K562 (cell line): Measurements from ENCODE around the gene PCDHGA5.

Source experiments
- CEBPB ChIP-seq: fragments of 450-650 bp; IDR thresholded peaks from 2 replicates; pipeline ENCODE4 v1.6.1; 2016; ENCODE audit warnings: missing genetic modification characterization, missing compliant biosample characterization
- CTCF ChIP-seq, 3 experiments: IDR thresholded peaks in 2 of 3; conservative IDR thresholded peaks in 1 of 3; 2 replicates each; pipeline ENCODE4 v1.5.1; 2011 to 2012; ENCODE audit warnings: low read length in 3 of 3, mild to moderate bottlenecking in 3 of 3, control low read depth in 2 of 3, improper control_type of control experiment in 1 of 3, inconsistent platforms in 1 of 3, low read depth in 1 of 3, mixed read lengths in 1 of 3, moderate library complexity in 1 of 3; ENCODE audit not compliant: insufficient read depth in 2 of 3
- GATA2 ChIP-seq: sonication (generic); formaldehyde crosslinking; IDR thresholded peaks from 2 replicates; pipeline ENCODE4 v1.4.0; 2020; ENCODE audit warnings: mild to moderate bottlenecking, missing genetic modification reagents
- KAT7 ChIP-seq: sonication (generic); formaldehyde crosslinking; IDR thresholded peaks from 2 replicates; pipeline ENCODE4 v1.8.0; 2022; ENCODE audit warnings: missing genetic modification reagents, mild to moderate bottlenecking, borderline replicate concordance
- KDM5B ChIP-seq: fragments of 200-600 bp; sonication (generic); IDR thresholded peaks from 2 replicates; pipeline ENCODE4 v1.6.1; 2012; ENCODE audit warnings: low read depth, mild to moderate bottlenecking, moderate library complexity, low read length, control low read depth, inconsistent platforms; ENCODE audit not compliant: insufficient replicate concordance
- MTF1 ChIP-seq: fragments of 250-450 bp; sonication (Bioruptor Pico); IDR thresholded peaks from 2 replicates; pipeline ENCODE4 v1.9.0; 2021; ENCODE audit warnings: moderate library complexity, mild to moderate bottlenecking, inconsistent platforms, borderline replicate concordance
- NEUROD1 ChIP-seq: fragments of 150-350 bp; IDR thresholded peaks from 2 replicates; pipeline ENCODE4 v1.6.1; 2014; ENCODE audit warnings: borderline replicate concordance, low read length, low read depth; ENCODE audit not compliant: partially characterized antibody
- U2AF1 ChIP-seq: fragments of 200-400 bp; formaldehyde crosslinking; optimal IDR thresholded peaks from 2 replicates; pipeline ENCODE3; 2017; ENCODE audit warnings: mild to moderate bottlenecking, low read depth, low read length, moderate library complexity
- ZBTB33 ChIP-seq: sonication (generic); formaldehyde crosslinking; IDR thresholded peaks from 2 replicates; pipeline ENCODE4 v1.8.1; 2023; ENCODE audit warnings: mild to moderate bottlenecking, missing genetic modification reagents
- ZBTB8A ChIP-seq: fragments of 450-650 bp; IDR thresholded peaks from 2 replicates; pipeline ENCODE4 v1.6.1; 2018; ENCODE audit warnings: mild to moderate bottlenecking, moderate library complexity; ENCODE audit not compliant: partially characterized antibody
- ZNF274 ChIP-seq: IDR thresholded peaks from 2 replicates; pipeline ENCODE4 v1.6.1; 2011; ENCODE audit warnings: low read depth, mild to moderate bottlenecking, low read length, moderate library complexity, borderline replicate concordance

GRCh38 chr5:141398608-141399007 is 34.6 kb downstream of the PCDHGA5 start:
- TF ChIP-seq NEUROD1 (no peak), MTF1 (no peak), ZBTB33 (CRISPR knock-in tag) (no peak), U2AF1 (no peak), CTCF (IDR thresholded peaks at IDR 0.05 in 2 of 3, conservative IDR thresholded peaks at IDR 0.05 in 1 of 3; ENCODE audit: insufficient read depth in 2 of 3, low read depth in 1 of 3, low read length in 3 of 3) (no peak), ZNF274 (no peak), KDM5B (no peak), ZBTB8A (no peak), GATA2 (CRISPR knock-in tag) (no peak), KAT7 (CRISPR knock-in tag) (no peak), CEBPB (tag) (no peak)
